K562 (cell line): Measurements from ENCODE around the gene ZNF260. TPM values are rescaled to one million over a fixed set of nuclear protein-coding genes. Genes with fewer than 3 reads are reported as not detected.

Experiments
- CBX2 ChIP-seq: fragments of 200-600 bp; sonication (generic); IDR thresholded peaks from one replicate; pipeline ENCODE4 v1.6.1; 2012; ENCODE audit warnings: mild to moderate bottlenecking, low read length, inconsistent platforms; ENCODE audit not compliant: insufficient read depth, poor library complexity, severe bottlenecking
- CHD1 ChIP-seq: fragments of 200-600 bp; sonication (generic); IDR thresholded peaks from one replicate; pipeline ENCODE4 v1.6.1; 2012; ENCODE audit warnings: mild to moderate bottlenecking, moderate library complexity, low read length, inconsistent platforms
- HEY1 ChIP-seq: fragments of 250-450 bp; sonication (Bioruptor Pico); IDR thresholded peaks from 2 replicates; pipeline ENCODE4 v1.5.0; 2020; ENCODE audit warnings: mild to moderate bottlenecking, moderate library complexity, borderline replicate concordance
- HLTF ChIP-seq: fragments of 450-650 bp; IDR thresholded peaks from 2 replicates; pipeline ENCODE4 v1.6.1; 2016
- HMG20B ChIP-seq: fragments of 250-450 bp; sonication (Bioruptor Pico); IDR thresholded peaks from 2 replicates; pipeline ENCODE4 v1.5.0; 2021; ENCODE audit warnings: mild to moderate bottlenecking
- NBN ChIP-seq: fragments of 450-650 bp; IDR thresholded peaks from 2 replicates; pipeline ENCODE4 v1.6.1; 2016; ENCODE audit warnings: low read depth, mild to moderate bottlenecking
- NR4A1 ChIP-seq, 2 experiments: fragments of 250-450 bp in 1 of 2; fragments of 450-650 bp in 1 of 2; sonication (Bioruptor Pico) in 1 of 2; IDR thresholded peaks; 2 replicates each; pipeline versions ENCODE4 v1.4.0 to v1.6.1; 2016 to 2020; ENCODE audit warnings: mild to moderate bottlenecking in 2 of 2, missing compliant biosample characterization in 1 of 2, missing genetic modification characterization in 1 of 2, moderate library complexity in 1 of 2
- NRF1 ChIP-seq, 2 experiments: fragments of 450-650 bp; IDR thresholded peaks in 1 of 2; conservative IDR thresholded peaks in 1 of 2; 2 replicates each; pipeline ENCODE4 v1.6.1; 2014; ENCODE audit warnings: mild to moderate bottlenecking in 2 of 2
- RBM17 ChIP-seq: fragments of 200-400 bp; formaldehyde crosslinking; IDR thresholded peaks from 2 replicates; pipeline ENCODE4 v1.6.1; 2017; ENCODE audit warnings: low read depth, mild to moderate bottlenecking, low read length, borderline replicate concordance
- ZNF324 ChIP-seq: fragments of 250-450 bp; sonication (Bioruptor Pico); IDR thresholded peaks from 2 replicates; pipeline ENCODE4 v1.4.0; 2020; ENCODE audit warnings: mild to moderate bottlenecking
- ZNF609 ChIP-seq: sonication (generic); formaldehyde crosslinking; IDR thresholded peaks from 2 replicates; pipeline ENCODE4 v1.8.1; 2023; ENCODE audit warnings: missing genetic modification reagents, mild to moderate bottlenecking, borderline replicate concordance
- ZNF75A ChIP-seq: fragments of 450-650 bp; formaldehyde crosslinking; IDR thresholded peaks from 2 replicates; pipeline ENCODE4 v1.4.0; 2020; ENCODE audit warnings: mild to moderate bottlenecking
- ZNF766 ChIP-seq: fragments of 200-800 bp; sonication (Bioruptor generic); conservative IDR thresholded peaks from 2 replicates; pipeline ENCODE4 v1.6.1; 2016; ENCODE audit warnings: missing genetic modification characterization, missing compliant biosample characterization
- polyA plus RNA-seq, 8 experiments: library from polyadenylated mRNA; depleted of rRNA in 4 of 8; stranded (reverse) in 5 of 8; unstranded in 3 of 8; fragments of >200 nt; fragmentation: Nextera tagmentation in 2 of 8; fragmentation: Illumina TruSeq in 1 of 8; extraction: Ambion mirVana in 2 of 8; extraction: Trizol in 1 of 8; gene quantifications; 2 replicates each; pipeline versions ENCODE4 v1.2.1 to v1.2.3, GENCODE V29; 2011 to 2014; ENCODE audit warnings: inconsistent platforms in 1 of 8, missing spikeins in 1 of 8
- total RNA-seq, 7 experiments: library from RNA; depleted of rRNA in 6 of 7; stranded (reverse); fragments of >200 nt in 6 of 7; fragmentation: Illumina TruSeq in 2 of 7; extraction: Trizol in 2 of 7; gene quantifications; 2 replicates each; pipeline versions ENCODE4 v1.2.1 to v1.2.3, GENCODE V29; 2011 to 2021; ENCODE audit warnings: low replicate concordance in 1 of 7
- TF ChIP-seq, protein P1 (sequence below): fragments of 250-450 bp; sonication (Bioruptor Pico); IDR thresholded peaks from 2 replicates; pipeline ENCODE4 v1.4.0; 2020; ENCODE audit warnings: mild to moderate bottlenecking, moderate library complexity
- TF ChIP-seq, protein P2 (sequence below), 2 experiments: fragments of 450-650 bp in 1 of 2; sonication (generic) in 1 of 2; formaldehyde crosslinking; conservative IDR thresholded peaks; 2 replicates each; pipeline versions ENCODE4 v1.4.0 to v1.8.1; 2020 to 2022; ENCODE audit warnings: mild to moderate bottlenecking in 1 of 2, missing genetic modification reagents in 1 of 2
- TF ChIP-seq, protein P3 (sequence below): fragments of 450-650 bp; formaldehyde crosslinking; IDR thresholded peaks from 2 replicates; pipeline ENCODE4 v1.4.0; 2020; ENCODE audit warnings: mild to moderate bottlenecking, moderate library complexity

The ZNF260 gene
- total and polyA plus RNA-seq, 9 of the 15 experiments (the other 6 are each of a cell fraction or from before 2014, with no cell fraction given), result 2.6 to 16.6 (median 5.8) TPM

DNA sequence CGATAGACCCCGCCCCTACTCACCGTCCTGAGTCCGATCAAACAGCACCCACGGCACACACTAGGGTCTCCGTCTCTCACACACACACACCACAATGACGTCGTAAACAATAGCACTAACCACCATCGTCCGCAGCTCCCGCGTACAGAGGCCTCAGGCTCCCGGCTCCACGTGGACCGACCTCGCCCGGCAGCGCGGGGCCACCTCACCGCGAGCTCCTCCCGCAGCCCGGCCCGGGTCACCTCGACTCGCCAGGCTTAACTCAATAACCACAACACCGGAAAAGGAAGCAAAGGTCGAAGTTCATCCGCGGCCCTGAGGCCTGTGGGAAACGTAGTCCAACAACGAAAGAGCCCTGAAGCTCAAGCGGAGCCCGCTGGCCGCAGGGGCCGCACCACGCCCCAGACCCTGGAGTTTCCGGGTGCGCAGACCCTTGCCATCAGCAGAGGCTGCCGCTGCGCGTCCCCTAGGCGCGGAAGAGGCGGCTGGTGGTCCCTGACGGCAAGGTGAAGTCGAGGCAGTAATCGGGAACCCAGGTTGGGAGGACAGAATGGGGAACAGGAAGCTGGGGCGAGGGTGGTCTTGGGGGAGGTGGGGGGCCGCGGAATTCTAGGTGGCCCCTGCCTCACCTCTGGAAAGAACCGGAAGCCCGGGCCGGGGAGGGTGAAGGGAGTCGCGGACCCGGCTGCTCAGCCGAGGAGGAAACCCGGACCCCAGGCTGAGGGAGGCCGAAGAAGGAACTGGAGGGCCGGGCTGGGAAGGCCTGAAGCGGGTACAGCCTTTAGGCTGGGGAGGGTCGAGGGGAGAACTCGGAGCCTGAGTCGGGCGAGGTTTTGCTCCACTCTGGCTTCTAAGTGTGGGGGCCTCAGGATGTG lies 45.2 kb upstream of the ZNF260 start, which contains the start of gene ZNF529 (continued):
- TF ChIP-seq, protein P1, sequence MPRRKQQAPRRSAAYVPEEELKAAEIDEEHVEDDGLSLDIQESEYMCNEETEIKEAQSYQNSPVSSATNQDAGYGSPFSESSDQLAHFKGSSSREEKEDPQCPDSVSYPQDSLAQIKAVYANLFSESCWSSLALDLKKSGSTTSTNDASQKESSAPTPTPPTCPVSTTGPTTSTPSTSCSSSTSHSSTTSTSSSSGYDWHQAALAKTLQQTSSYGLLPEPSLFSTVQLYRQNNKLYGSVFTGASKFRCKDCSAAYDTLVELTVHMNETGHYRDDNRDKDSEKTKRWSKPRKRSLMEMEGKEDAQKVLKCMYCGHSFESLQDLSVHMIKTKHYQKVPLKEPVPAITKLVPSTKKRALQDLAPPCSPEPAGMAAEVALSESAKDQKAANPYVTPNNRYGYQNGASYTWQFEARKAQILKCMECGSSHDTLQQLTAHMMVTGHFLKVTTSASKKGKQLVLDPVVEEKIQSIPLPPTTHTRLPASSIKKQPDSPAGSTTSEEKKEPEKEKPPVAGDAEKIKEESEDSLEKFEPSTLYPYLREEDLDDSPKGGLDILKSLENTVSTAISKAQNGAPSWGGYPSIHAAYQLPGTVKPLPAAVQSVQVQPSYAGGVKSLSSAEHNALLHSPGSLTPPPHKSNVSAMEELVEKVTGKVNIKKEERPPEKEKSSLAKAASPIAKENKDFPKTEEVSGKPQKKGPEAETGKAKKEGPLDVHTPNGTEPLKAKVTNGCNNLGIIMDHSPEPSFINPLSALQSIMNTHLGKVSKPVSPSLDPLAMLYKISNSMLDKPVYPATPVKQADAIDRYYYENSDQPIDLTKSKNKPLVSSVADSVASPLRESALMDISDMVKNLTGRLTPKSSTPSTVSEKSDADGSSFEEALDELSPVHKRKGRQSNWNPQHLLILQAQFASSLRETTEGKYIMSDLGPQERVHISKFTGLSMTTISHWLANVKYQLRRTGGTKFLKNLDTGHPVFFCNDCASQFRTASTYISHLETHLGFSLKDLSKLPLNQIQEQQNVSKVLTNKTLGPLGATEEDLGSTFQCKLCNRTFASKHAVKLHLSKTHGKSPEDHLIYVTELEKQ (CRISPR knock-in tag), result no peak
- peak; percentile 86; the same call in 1 of the 2 replicates for TF ChIP-seq HLTF
- TF ChIP-seq NRF1 (conservative IDR thresholded peaks at IDR 0.05 in 1 of 2, IDR thresholded peaks at IDR 0.05 in 1 of 2), result peak; percentile 68 to 74
- no peak for TF ChIP-seq HMG20B (CRISPR knock-in tag)
- TF ChIP-seq ZNF609 (CRISPR knock-in tag), result no peak
- no peak for TF ChIP-seq RBM17
- TF ChIP-seq ZNF324, result no peak
- no peak for TF ChIP-seq ZNF75A (CRISPR knock-in tag)
- TF ChIP-seq CHD1, result no peak
- TF ChIP-seq NR4A1 (CRISPR knock-in tag; IDR thresholded peaks at IDR 0.05), result no peak
- 0 out of 2 replicates have a peak, but pooled peaks have one; percentile 51 for TF ChIP-seq NR4A1 (tag; IDR thresholded peaks at IDR 0.05)
- peak; percentile 71 for TF ChIP-seq ZNF766
- TF ChIP-seq NBN, result peak; percentile 85
- no peak for TF ChIP-seq CBX2
- TF ChIP-seq HEY1 (CRISPR knock-in tag), result no peak
- TF ChIP-seq, protein P2, sequence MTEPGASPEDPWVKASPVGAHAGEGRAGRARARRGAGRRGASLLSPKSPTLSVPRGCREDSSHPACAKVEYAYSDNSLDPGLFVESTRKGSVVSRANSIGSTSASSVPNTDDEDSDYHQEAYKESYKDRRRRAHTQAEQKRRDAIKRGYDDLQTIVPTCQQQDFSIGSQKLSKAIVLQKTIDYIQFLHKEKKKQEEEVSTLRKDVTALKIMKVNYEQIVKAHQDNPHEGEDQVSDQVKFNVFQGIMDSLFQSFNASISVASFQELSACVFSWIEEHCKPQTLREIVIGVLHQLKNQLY (CRISPR knock-in tag; conservative IDR thresholded peaks at IDR 0.05), result no peak
- TF ChIP-seq, protein P3, sequence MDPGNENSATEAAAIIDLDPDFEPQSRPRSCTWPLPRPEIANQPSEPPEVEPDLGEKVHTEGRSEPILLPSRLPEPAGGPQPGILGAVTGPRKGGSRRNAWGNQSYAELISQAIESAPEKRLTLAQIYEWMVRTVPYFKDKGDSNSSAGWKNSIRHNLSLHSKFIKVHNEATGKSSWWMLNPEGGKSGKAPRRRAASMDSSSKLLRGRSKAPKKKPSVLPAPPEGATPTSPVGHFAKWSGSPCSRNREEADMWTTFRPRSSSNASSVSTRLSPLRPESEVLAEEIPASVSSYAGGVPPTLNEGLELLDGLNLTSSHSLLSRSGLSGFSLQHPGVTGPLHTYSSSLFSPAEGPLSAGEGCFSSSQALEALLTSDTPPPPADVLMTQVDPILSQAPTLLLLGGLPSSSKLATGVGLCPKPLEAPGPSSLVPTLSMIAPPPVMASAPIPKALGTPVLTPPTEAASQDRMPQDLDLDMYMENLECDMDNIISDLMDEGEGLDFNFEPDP (CRISPR knock-in tag), result no peak
